GM19452 (cell line): ENCODE data around the gene SLC10A6.

ENCODE experiments used
- ATAC-seq: cut with Tn5 transposase; IDR thresholded peaks from one replicate; pipeline ENCODE4 v1.9.1; 2021; ENCODE audit not compliant: unreplicated experiment

The SLC10A6 gene

GRCh38 chr4:86788826-86789225 is 60.4 kb downstream of the SLC10A6 start:
- no peak for ATAC-seq

- ATAC-seq = no peak
Observed at GRCh38 chr4:86778175-86778574, 71.0 kb downstream of the SLC10A6 start.

GRCh38 chr4:86775061-86775460 is 74.1 kb downstream of the SLC10A6 start:
- no peak for ATAC-seq
